ENCODE measurements around the gene ATP8A1.

DNA sequence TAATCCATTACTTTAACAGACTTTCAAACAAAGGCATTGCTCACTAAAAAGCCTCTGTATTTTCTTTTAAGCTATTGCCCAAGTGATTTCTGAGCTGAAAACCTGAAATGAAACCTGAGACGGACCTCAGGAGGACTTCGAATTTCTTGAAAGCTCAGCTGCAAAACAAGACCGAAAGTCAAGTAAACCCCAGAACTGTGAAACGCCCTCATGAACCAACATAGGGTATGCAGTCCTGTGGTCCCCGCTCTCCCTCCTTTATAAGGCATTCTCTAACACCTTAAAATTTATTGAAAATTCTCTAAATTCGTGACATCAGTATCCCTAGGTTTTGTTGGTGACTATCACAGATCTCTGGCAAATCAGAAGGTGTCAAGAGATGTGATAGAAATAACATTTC, 167.8 kb downstream of the ATP8A1 start:
- TF ChIP-seq POLR2AphosphoS5 (IDR thresholded peaks at IDR 0.05) (no peak), EP300 (conservative IDR thresholded peaks at IDR 0.05; ENCODE audit: poor library complexity, severe bottlenecking) (no peak), EZH2 (IDR thresholded peaks at IDR 0.05; ENCODE audit: borderline replicate concordance, insufficient read depth, low read length, poor library complexity, severe bottlenecking) (no peak)
- TF ChIP-seq, protein P1, sequence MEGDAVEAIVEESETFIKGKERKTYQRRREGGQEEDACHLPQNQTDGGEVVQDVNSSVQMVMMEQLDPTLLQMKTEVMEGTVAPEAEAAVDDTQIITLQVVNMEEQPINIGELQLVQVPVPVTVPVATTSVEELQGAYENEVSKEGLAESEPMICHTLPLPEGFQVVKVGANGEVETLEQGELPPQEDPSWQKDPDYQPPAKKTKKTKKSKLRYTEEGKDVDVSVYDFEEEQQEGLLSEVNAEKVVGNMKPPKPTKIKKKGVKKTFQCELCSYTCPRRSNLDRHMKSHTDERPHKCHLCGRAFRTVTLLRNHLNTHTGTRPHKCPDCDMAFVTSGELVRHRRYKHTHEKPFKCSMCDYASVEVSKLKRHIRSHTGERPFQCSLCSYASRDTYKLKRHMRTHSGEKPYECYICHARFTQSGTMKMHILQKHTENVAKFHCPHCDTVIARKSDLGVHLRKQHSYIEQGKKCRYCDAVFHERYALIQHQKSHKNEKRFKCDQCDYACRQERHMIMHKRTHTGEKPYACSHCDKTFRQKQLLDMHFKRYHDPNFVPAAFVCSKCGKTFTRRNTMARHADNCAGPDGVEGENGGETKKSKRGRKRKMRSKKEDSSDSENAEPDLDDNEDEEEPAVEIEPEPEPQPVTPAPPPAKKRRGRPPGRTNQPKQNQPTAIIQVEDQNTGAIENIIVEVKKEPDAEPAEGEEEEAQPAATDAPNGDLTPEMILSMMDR (IDR thresholded peaks at IDR 0.05; ENCODE audit: poor library complexity, severe bottlenecking): no peak
- TF ChIP-seq, protein P2, sequence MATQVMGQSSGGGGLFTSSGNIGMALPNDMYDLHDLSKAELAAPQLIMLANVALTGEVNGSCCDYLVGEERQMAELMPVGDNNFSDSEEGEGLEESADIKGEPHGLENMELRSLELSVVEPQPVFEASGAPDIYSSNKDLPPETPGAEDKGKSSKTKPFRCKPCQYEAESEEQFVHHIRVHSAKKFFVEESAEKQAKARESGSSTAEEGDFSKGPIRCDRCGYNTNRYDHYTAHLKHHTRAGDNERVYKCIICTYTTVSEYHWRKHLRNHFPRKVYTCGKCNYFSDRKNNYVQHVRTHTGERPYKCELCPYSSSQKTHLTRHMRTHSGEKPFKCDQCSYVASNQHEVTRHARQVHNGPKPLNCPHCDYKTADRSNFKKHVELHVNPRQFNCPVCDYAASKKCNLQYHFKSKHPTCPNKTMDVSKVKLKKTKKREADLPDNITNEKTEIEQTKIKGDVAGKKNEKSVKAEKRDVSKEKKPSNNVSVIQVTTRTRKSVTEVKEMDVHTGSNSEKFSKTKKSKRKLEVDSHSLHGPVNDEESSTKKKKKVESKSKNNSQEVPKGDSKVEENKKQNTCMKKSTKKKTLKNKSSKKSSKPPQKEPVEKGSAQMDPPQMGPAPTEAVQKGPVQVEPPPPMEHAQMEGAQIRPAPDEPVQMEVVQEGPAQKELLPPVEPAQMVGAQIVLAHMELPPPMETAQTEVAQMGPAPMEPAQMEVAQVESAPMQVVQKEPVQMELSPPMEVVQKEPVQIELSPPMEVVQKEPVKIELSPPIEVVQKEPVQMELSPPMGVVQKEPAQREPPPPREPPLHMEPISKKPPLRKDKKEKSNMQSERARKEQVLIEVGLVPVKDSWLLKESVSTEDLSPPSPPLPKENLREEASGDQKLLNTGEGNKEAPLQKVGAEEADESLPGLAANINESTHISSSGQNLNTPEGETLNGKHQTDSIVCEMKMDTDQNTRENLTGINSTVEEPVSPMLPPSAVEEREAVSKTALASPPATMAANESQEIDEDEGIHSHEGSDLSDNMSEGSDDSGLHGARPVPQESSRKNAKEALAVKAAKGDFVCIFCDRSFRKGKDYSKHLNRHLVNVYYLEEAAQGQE (IDR thresholded peaks at IDR 0.05; ENCODE audit: borderline replicate concordance): no peak
